HG03039 (cell line): Measurements from ENCODE around the gene PRRC2B.
"Not testable (repeated sequence)": the region's sequence is repeated elsewhere in the genome, so short reads cannot be mapped to it uniquely, and the experiment has no call there.

Experiments
- ATAC-seq: cut with Tn5 transposase; IDR thresholded peaks from one replicate; pipeline ENCODE4 v1.9.1; 2021; ENCODE audit warnings: mild to moderate bottlenecking, moderate library complexity; ENCODE audit not compliant: unreplicated experiment

Gene PRRC2B

DNA sequence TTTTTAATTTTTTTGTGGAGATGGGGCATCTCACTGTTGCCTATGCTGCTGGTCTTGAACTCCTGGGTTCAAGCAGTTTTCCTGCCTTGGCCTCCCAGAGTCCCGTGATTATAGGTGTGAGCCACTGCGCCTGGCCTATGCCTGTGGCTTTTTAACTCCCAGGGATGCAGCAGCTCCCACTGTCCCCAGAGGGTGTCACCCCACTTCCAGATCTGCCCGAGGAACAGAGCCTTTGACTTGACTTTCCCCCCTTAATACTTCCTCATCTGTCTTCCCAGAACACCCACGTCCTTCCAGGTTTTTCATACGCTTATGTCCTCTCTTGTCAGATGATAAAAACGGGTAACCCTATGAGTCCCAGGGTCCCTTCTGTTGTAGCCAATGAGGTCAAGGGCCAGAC lies 7.6 kb upstream of the PRRC2B start:
- ATAC-seq: no peak

DNA sequence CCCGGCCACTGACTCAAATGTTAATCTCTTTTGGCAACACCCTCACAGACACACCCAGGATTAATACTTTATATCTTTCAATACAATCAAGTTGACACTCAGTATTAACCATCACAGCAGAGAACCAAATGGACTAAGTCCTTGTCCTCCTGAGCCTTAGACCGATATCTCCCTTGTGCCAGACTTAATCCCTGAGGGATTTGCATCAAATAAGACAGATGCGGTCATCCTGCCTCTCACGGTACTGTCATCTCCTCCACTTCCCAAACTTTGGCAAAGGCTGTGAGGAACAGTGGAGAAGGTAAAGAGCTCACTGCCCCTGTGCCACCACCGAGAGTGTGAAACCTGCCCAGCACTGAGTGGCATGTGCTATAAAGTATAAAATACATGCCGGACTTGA lies 6.5 kb upstream of the PRRC2B start:
- ATAC-seq: no peak

DNA sequence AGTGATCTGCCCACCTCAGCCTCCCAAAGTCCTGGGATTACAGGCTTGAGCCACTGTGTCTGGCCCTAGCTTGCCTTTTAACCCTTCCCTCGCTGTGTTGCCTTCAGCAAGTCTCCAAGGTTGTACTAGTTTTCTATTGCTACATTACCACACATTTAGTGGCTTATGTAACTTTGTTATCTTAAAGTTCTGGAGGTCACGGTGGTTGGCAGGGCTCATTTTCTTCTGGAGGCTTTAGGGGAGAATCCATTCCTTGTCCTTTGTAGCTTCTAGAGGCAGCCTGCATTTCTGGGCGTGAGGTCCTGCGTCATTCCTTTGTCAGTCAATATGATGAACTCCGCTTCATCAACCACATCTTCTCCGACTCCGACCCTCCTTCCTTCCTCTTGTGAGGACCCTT lies 2.9 kb upstream of the PRRC2B start:
- no peak for ATAC-seq

DNA sequence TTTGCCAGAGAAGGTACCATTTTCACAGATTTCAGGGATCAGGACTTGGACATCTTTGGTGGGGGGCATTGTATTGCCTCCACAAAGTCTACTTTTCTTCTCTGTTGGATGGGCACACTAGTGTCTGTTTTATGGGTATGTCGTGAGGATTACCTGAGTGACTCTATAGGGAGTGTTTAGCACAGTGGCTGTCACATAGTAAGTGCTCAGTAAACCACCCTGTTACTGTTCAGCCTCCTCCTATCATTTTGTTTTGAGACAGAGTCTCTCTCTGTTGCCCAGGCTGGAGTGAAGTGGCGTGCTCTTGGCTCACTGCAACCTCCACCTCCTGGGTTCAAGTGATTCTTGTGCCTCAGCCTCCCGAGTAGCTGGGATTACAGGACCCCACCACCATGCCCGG lies 2.4 kb upstream of the PRRC2B start:
- no peak for ATAC-seq

DNA sequence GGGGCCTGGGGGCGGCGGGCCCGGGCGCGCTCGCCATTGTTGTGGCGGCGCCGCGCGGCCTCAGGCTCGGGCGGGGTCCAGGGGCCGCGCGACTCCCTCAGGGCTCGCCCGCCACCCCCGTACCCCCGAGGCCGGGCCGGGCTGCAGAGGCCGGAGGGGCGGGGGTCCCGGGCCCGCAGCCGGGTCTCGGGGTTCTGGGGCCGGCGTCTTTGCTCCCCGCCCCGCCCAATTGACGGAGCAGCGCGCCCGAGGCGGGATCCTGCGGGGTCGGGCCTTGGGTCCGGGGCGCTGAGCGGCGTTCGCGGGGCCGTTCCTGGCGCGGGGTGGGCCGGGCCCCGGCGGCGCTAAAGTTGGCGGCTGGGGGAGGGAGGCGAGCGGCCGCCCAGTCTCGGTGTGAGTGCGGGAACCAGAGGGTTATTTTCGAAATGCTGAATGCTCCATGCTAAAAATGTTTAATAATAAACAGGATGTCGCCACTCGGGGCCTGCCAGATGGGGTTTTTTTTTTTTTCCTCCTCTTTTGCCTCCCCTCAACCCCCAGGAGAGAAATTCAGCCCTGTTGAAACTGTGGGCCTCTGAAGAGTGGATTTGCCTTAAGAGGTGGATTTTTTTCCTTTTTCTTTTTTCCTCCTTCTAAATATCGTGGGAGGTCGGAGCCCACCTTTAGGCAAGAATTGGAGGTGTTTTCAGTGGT lies 724 bp downstream of the PRRC2B start:
- peak; percentile 27 for ATAC-seq

DNA sequence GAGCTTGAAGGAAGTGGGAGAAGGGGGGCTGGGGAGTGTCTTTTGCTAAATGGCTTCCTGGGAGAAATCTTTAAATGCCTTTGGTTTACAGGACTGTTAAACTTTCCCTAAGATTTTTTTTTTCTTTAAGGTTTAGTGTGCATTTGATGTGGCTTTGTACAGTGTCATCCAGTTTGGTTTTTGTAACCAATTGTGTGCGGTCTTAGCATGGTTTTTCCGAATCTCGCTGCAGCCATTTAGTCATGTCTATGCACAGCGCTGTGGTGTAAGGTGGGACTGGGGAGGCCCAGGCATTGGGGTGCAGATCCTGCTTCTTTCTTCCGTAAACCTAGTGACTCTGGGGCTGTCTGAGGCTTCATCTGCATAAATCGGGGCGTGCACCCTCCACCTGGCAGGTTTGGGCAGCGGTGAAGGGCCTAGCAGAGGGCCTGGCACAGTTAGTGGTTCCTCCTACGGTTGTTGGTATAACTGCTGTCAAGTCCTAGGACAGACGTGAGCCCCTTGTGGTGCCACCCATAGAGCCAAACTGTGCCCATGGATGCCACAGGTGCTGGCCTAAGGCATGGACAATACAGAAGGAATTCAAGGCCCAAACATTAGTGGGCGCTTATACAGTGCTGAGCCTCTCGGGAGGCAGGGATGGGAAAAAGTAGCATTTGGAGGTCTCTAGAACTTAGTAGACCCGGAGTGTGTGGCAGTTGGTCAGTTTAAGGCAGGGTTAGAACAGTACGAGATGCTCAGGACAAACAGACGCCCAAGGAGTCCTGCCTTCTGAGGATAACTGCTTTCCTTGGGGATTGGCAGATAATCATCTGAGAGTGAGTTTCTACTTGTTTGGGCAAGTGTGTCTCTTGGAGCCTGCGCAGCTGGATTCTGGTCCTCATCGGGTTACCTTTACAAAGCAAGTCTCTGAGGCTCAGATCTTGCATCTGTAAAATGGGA lies 1.5 kb downstream of the PRRC2B start:
- no peak for ATAC-seq

DNA sequence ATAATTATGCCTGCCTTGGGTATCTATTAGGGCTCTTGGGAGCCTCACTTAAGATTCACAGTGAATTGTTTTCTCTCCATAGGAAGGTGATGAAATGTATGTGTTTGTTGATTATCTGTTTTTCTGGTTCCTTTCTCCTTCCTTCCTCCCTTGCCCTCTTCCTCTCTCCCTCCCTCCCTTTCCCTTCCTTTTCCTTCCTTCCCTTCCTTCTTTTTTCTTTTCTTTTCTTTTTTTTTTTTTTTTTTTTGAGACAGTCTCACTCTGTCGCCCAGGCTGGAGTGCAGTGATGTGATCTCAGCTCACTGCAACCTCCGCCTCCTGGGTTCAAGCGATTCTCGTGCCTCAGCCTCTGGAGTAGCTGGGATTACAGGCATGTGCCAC lies 2.2 kb downstream of the PRRC2B start:
- not testable (repeated sequence) for ATAC-seq

DNA sequence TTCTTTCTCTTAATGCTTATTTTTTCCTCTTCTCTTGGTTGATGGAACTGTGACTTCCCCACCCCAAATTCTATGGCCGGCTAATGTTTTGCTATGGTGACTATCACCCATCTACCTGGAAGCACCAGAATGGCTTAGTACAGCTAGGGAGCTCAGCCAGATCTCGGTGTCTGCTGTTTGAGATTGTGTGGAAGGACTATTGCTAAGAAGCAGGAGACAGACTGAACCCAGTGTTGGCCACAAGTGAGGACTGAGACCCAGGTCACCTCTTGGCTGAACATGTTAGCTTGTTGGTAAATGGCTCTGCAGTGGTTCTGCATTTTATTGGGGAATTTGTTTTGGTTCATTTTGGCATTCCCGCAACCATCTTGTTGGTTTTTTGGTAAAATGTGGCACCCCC lies 2.7 kb downstream of the PRRC2B start:
- ATAC-seq: no peak

DNA sequence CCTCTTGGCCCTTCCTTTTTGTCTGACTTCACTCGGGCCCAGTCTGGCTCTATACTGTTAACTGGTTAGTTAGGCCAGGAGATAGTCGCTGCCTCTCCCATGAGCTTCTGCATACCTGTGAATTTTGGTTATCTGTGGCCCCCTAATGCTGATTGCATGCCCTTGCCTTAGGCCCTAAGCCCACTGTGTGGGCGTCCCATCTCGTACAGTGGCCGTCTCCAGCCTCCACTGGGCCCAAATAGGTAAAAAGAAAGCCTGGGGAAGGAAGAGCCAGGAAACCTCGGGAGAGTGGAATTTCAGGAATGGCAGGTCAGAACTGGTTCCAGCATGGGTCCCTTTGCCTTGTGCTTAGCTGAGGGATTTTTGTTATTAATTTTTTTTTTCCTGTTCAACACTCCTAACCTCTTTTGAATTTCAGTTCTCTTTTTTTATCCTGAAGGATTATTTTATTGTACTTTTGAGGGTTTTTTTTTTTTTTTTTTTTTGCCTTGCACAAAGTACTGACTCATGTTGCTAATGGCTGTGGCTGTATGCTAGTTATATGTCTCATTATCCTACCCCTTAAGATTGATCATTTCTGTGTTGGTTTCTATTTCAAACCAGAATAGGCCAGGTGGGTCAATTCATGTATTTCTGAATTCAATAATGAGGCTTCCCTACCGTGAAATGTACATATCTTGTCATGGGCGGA lies 3.4 kb downstream of the PRRC2B start:
- no peak for ATAC-seq

DNA sequence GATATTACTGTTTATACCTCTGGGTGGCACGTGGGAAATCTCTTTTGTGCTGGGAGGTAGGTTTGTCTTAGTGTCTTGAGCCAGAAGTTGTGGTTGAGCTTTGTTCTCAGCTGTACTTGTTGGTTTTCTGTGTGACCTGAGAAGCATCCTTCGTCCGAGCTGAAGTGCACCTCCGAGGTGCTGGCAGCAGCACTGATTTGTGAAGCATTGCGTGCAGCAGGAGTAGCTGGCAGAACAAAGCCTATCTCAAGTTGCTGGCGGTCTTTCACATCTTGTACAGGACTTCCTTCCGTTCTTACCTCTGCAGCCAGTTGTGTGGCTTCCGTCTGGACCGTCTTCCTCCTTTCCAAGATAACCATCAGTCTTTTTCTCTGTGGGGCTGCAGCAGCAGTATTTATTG lies 4.3 kb downstream of the PRRC2B start:
- ATAC-seq: no peak

DNA sequence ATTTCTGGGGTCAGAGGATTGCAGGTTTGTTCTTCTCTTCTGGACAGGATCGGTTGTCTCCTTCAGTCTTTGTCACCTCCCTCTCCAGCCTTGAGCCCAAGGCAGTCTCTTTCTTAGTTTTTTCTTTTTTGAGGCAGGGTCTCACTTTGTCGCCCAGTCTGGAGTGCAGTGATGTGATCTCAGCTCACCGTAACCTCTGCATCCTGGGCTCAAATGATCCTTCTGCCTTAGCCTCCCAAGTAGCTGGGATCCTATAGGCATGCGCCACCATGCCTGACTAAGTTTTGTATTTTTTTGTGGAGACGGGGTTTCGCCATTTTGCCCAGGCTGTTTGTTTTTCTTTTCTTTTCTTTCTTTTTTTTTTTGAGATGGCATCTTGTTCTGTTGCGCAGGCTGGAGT lies 6.1 kb downstream of the PRRC2B start:
- no peak for ATAC-seq

DNA sequence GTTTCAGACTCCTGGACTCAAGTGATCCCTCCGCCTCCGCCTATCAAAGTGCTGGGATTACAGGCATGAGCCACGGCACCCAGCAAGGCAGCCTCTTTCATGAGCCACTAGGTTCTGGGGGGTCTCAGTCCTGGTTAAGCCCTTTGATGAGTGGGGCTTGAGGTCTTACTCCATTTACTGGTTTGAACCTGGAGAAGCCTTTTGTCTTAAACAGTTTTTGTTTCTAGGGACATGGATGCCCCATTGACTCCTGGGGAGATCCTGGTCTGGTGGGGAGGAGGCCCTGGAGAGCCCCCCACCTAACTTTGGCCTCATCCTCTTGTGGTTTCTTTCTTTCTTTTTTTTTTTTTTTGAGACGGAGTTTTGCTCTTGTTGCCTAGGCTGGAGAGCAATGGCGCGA lies 6.7 kb downstream of the PRRC2B start:
- ATAC-seq: no peak

DNA sequence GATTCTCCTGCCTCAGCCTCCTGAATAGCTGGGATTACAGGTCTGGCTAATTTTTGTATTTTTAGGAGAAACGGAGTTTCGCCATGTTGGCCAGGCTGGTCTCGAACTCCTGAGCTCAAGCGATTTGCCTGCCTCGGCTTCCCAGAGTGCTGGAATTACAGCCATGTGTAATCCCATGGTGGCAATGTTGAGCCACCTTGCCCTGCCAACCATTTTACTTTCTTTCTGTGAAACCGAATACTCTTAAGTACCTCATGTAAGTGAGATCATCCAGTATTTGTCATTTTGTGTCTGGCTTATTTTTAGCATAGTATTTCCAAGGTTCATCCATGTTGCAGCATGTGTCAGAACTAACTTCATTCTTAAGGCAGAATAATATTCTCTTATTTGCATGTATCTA lies 8.2 kb downstream of the PRRC2B start:
- no peak for ATAC-seq

DNA sequence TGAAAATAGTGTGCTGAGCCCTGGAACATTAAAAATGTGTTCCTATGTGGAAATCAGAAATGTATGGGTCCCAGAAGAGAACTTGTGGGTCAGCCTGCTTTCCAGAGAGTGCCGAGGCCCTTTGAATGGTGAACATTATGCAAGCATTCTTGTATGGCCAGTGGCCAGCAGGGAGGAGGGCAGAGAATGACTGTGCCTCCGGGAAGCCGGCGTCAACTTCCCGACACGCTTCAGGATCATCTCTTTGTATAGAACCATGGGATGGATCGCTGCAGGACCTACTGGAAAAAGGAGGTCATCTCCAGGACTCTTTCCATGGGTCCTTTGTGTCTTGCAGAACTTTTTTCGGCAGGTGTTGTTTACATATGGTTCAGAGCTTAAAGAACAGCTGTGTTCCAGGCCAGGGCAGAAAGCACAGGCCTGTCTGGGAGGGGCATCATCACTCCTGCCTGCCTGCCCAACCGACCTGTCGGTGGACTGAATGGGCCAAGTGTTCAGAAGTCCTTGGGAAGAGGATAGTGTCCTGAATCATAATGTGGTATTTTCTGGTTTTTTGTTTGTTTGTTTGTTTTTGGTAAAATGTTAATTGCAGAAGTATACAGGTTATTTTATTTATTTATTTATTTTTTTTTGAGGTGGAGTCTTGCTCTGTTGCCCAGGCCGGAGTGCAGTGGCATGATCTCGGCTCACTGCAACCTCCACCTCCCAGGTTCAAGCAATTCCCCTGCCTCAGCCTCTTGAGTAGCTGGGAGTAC lies 9.0 kb downstream of the PRRC2B start:
- ATAC-seq: no peak

DNA sequence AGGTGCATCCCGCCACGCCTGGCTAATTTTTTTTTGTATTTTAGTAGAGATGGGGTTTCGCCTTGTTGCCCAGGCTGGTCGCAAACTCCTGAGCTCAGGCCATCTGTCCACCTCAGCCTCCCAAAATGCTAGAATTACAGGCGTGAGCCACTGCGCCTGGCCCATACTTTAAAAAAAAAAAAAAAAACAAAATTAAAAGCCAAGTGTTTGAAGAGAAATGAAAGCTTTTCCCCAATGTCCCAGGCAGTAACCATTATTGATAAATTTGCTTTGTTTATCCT lies 9.5 kb downstream of the PRRC2B start:
- ATAC-seq: no peak

DNA sequence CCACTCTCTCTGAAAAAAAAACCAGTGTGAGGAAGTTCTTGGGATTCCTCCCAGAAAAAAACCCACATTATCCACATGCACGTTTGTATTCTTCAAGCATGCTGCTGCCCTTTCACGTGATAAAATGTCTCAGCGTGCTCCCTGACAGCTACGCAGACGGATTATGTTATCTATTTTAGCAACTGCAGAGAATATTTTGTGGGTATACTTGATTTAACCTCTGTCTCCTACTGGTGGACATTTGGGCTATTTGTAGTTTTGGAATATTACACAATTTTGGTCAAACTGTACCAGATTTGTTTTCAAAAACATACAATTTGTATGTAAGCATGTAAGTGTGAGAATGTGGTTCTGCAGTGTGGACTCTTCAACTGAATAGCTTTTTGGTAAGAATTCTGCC lies 10.7 kb downstream of the PRRC2B start:
- no peak for ATAC-seq

DNA sequence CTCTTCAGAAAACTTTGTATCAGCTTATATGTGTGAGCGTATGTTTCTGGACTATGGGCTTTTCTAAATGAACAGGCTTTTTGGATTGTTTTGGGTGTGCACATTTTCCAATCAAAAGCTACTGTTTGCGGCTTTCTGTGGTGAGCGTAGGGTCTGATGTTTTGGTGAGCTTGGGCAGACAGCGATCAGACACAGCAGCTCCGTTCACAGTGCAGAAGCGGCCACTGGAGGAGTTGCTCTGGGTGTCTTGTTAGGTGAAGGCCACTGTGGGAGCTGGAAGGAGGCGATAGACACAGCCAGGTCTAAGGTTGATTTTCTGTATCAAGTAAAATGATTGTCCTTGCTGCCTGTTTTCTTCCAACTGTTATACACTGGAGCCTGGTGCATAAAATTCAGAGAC lies 11.1 kb downstream of the PRRC2B start:
- ATAC-seq: no peak

DNA sequence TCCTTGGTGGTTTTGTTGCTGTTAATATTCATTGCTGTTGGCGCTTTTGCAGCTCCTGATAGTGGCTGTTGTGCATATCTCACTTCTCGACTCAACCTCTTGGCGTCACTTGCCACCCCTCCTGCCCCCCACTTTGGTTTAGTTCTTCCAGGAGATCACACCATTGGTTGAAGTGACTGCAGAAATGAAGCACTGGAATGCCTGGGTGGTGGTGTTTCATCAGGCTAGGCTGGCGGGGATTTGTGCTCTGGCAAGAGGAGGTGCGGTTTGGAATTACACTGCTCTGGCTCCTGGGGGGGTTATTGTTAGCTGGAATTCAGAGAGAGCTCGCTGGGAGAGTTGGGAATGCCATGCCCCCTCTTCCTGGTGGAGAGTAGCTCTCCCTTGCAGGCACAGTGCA lies 11.5 kb downstream of the PRRC2B start:
- no peak for ATAC-seq

DNA sequence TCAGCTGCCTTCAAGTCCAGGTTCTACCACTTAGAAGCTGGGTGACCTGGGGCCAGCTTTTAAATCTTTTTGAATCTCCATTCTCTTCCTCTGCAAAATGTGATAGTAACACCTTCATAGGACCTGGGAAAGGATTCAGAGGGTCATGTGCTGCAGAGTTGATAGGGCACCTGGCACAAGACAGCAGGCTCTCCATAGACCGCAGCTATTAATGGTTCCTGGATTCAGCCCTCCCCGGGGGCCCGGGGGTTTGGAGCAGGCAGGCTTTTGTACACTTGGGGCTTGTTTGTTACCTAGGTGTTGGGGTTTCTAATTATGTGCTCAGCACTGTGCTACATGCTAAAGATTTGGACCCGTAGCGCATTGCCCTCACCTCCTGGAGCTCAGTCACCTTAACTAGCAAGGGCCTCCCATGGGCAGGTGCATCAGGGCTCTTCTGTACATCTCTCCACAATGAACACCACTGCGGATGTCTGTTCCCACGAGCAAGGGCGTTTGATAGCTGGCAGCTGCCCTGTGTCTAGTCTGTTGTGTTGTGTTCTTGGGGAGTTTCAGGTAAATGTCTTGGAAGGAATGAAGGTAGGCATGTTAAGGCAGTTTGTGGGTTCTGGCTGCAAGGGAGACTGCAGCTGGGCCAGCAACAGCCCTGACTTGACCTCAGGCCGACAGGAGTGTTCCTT lies 12.1 kb downstream of the PRRC2B start:
- ATAC-seq: no peak

DNA sequence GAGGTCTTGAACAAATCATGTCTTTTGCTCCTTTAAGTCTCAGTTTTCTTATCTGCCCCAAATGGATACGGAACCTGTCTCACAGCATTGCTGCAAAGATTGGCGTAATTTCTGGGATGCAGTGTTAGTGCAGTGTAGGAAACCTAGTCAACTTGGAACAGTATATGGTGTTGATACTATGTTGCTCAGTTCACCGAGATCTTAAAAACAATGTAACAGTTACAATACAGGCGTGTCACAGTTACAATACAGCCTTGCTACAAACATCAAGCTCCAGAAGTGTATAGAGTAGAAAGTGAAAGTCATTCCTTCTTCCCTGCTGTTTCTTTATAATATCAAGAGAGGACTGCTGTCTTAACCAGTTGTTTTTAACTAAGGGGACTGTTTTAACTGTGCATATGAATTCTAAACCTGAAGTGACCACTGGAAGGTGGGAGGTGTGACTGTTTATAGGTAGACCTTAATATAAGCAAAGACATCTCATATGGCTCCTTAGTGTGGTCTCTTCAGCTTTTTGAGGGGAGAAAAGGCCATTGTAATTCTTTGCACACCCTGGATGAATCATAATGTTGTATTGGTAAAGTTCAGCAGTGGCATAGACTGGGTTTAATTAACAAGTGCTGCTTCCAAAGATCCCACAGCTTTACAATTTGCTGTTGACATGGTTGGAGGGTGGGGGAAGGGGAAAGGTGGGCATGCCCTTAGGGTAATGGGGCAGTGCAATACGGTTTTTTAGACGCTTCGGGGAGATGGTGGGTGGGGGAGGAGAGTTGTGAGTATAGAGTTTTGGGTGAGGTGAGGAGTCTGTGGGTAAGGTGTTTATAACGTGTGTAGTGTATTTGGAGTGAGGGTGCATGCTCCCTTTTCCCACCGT lies 12.9 kb downstream of the PRRC2B start:
- ATAC-seq: no peak
